DOHH2 (cell line): ENCODE results near the gene ADAMTS9.

ENCODE experiments used
- H3F3A ChIP-seq: fragments of 200-600 bp; sonication (generic), shearing (Covaris generic); 2 replicates; pipeline ENCODE4 v1.6.0; 2016; ENCODE audit warnings: antibody characterized with exemption, mild to moderate bottlenecking; ENCODE audit not compliant: control insufficient read depth, insufficient read depth
- H3K27ac ChIP-seq: fragments of 200-600 bp; sonication (generic); 2 replicates; pipeline ENCODE4 v1.5.1; 2014; ENCODE audit warnings: low read depth, mild to moderate bottlenecking, low read length, moderate library complexity
- H3K27me3 ChIP-seq: fragments of 200-600 bp; sonication (generic); 2 replicates; pipeline ENCODE4 v1.6.1; 2014; ENCODE audit warnings: mild to moderate bottlenecking, low read length, mixed read lengths; ENCODE audit not compliant: control insufficient read depth
- H3K36me3 ChIP-seq: fragments of 200-600 bp; sonication (generic); 2 replicates; pipeline ENCODE4 v1.6.1; 2014; ENCODE audit warnings: mild to moderate bottlenecking, low read length, moderate library complexity, mixed read lengths; ENCODE audit not compliant: control insufficient read depth
- H3K4me1 ChIP-seq: fragments of 200-600 bp; sonication (generic); 2 replicates; pipeline ENCODE4 v1.6.1; 2014; ENCODE audit warnings: mild to moderate bottlenecking, low read length, mixed read lengths; ENCODE audit not compliant: control insufficient read depth
- H3K4me2 ChIP-seq: fragments of 200-600 bp; sonication (generic); 2 replicates; pipeline ENCODE4 v1.6.0; 2014; ENCODE audit warnings: mild to moderate bottlenecking, low read length, moderate library complexity
- H3K4me3 ChIP-seq: fragments of 200-600 bp; sonication (generic); 2 replicates; pipeline ENCODE4 v1.5.1; 2014; ENCODE audit warnings: mild to moderate bottlenecking, low read length, mixed read lengths
- H3K79me2 ChIP-seq: fragments of 200-600 bp; sonication (generic); 2 replicates; pipeline ENCODE4 v1.6.1; 2014; ENCODE audit warnings: mild to moderate bottlenecking, low read length, mixed read lengths; ENCODE audit not compliant: control insufficient read depth
- H3K9me2 ChIP-seq: fragments of 200-600 bp; sonication (generic); replicated peaks from 2 replicates; pipeline ENCODE4 v1.6.1; 2014; ENCODE audit warnings: mild to moderate bottlenecking, low read length, mixed read lengths; ENCODE audit not compliant: control insufficient read depth
- H3K9me3 ChIP-seq: fragments of 200-600 bp; sonication (generic); 2 replicates; pipeline ENCODE4 v1.6.1; 2014; ENCODE audit warnings: antibody characterized with exemption, low read length, mixed read lengths; ENCODE audit not compliant: control insufficient read depth, insufficient read depth
- H4K20me1 ChIP-seq: fragments of 200-600 bp; sonication (generic); 2 replicates; pipeline ENCODE4 v1.6.0; 2014; ENCODE audit warnings: low read depth, mild to moderate bottlenecking, antibody characterized with exemption, low read length, moderate library complexity; ENCODE audit not compliant: control insufficient read depth, insufficient read depth
- CTCF ChIP-seq: fragments of 200-600 bp; sonication (generic); IDR thresholded peaks from one replicate; pipeline ENCODE4 v1.5.1; 2014; ENCODE audit warnings: antibody characterized with exemption, mild to moderate bottlenecking, low read depth, low read length; ENCODE audit not compliant: poor library complexity, severe bottlenecking
- EZH2phosphoT487 ChIP-seq: fragments of 200-600 bp; sonication (generic); IDR thresholded peaks from 2 replicates; pipeline ENCODE4 v1.6.1; 2017; ENCODE audit warnings: borderline replicate concordance, mild to moderate bottlenecking, antibody characterized with exemption, low read length, moderate library complexity, mixed read lengths

The ADAMTS9 gene

GRCh38 chr3:64645243-64645642, 42.6 kb downstream of the ADAMTS9 start:
- no peaks in the 10 kb centered on the region for H4K20me1 ChIP-seq
- H3K9me3 ChIP-seq = no peaks in the 10 kb centered on the region
- no peaks in the 10 kb centered on the region for H3K4me1 ChIP-seq
- no peaks in the 10 kb centered on the region for H3K36me3 ChIP-seq
- H3K27me3 ChIP-seq = no peaks in the 10 kb centered on the region
- H3F3A ChIP-seq = no peaks in the 10 kb centered on the region
- no peaks in the 10 kb centered on the region for H3K79me2 ChIP-seq
- H3K4me2 ChIP-seq = no peak overlapping the region
- no peak overlapping the region for H3K4me3 ChIP-seq
- no peaks in the 10 kb centered on the region for H3K9me2 ChIP-seq
- no peak overlapping the region for H3K27ac ChIP-seq
- no peak for TF ChIP-seq CTCF
- no peak for TF ChIP-seq EZH2phosphoT487

GRCh38 chr3:64644483-64644882, 43.3 kb downstream of the ADAMTS9 start:
- Histone ChIP-seq H3K9me3 (no peaks in the 10 kb centered on the region), H3K4me2 (no peak overlapping the region), H3K36me3 (no peaks in the 10 kb centered on the region), H3K27me3 (no peaks in the 10 kb centered on the region), H3K27ac (no peak overlapping the region), H3F3A (no peaks in the 10 kb centered on the region), H3K4me1 (no peaks in the 10 kb centered on the region), H3K9me2 (no peaks in the 10 kb centered on the region), H3K79me2 (no peaks in the 10 kb centered on the region), H3K4me3 (no peak overlapping the region), H4K20me1 (no peaks in the 10 kb centered on the region)
- TF ChIP-seq CTCF = no peak
- no peak for TF ChIP-seq EZH2phosphoT487

GRCh38 chr3:64642327-64643151, 45.3 kb downstream of the ADAMTS9 start:
- Histone ChIP-seq H3K27me3 (no peaks in the 10 kb centered on the region), H3K9me2 (no peaks in the 10 kb centered on the region), H4K20me1 (no peaks in the 10 kb centered on the region), H3K36me3 (no peaks in the 10 kb centered on the region), H3F3A (no peaks in the 10 kb centered on the region), H3K79me2 (no peaks in the 10 kb centered on the region), H3K27ac (no peak overlapping the region), H3K9me3 (no peaks in the 10 kb centered on the region), H3K4me1 (no peaks in the 10 kb centered on the region), H3K4me3 (no peak overlapping the region), H3K4me2 (no peak overlapping the region)
- TF ChIP-seq EZH2phosphoT487 = no peak
- TF ChIP-seq CTCF = no peak
